Activated T-helper 1 cell treated with anti-CD3 and anti-CD28 coated beads, Interleukin-2, amount 50 U/mL, for 16 hours (primary cell): Measurements from ENCODE around the gene SIN3A.
"Not testable (repeated sequence)": the region's sequence is repeated elsewhere in the genome, so short reads cannot be mapped to it uniquely, and the experiment has no call there.

ENCODE experiments used
- DNase-seq, 2 donors: peaks; one replicate each; pipeline ENCODE4 v3.0.0-alpha.2; 2020; ENCODE audit warnings: low read depth in 1 of 2, low spot score in 1 of 2

Gene SIN3A

DNA sequence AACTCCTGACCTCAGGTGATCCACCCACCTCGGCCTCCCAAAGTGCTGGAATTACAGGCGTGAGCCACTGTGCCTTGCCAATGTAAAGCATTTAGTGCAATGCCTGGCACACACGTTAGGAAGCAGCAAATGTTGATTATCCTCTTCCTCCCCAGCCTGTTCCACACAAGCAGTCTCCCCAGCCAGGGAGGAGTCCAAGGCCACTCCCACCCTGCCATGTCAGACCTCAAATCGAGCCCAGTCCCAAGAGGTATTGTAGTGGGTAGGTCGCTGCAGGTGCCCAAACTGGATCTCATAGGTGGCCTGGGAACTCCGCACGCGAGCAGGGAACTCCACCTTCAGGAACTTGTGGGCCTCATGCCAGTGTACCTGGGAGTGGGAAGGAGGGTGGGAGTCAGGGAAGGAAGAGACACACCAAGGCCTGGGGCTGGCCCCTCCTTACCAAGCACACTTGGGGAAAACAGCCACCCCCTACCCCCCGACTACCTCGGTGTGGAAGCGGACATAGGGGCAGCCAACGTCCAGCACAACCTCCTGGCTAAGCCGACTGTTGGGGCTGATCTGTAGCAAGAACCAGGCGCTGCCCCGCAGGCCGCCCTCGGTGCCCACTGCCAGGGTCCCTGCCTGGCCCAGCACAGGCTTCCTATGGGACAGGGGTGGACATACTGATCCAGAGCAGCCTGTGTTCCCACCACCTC lies 93.4 kb downstream of the SIN3A start:
- DNase-seq = no peak

DNA sequence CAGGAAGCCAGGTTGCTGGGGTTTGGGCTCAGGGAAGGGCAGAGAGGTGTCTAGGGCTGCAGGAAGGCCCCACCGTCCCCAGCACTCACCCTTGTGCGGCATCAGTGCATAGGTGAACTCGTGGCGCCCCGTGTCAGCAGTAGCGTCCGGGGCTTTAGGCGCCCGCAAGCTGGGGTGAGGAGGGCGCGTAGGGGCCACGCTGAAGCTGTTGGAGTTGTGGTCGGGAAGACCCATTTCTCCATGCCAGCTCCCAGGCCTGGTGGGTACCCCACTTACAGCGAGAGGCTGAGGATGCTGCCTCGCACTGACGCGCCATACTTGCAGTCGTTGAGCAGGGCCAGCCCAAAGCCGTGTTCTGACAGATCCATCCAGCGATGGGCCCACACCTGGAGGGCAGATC lies 95.0 kb downstream of the SIN3A start:
- no peak for DNase-seq

DNA sequence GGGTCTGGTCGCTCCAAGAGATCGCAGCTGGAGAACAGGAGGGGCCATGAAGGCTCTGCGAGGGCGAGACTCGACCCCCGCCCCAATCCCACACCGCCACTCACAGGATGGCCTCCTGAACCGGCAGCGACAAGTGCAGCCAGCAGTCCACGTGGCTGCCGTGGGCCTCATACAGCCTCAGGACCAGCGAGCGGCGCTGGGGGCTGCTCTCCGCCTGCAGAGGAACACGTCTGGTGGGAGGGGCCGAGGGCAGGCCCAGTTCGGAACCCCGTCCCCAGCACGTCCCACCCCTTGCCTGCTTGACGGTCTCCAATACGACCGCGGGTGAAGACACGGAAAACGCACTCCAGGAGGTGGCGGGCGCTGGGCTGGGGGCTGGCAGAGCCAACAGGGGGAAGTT lies 95.5 kb downstream of the SIN3A start:
- DNase-seq = no peak

DNA sequence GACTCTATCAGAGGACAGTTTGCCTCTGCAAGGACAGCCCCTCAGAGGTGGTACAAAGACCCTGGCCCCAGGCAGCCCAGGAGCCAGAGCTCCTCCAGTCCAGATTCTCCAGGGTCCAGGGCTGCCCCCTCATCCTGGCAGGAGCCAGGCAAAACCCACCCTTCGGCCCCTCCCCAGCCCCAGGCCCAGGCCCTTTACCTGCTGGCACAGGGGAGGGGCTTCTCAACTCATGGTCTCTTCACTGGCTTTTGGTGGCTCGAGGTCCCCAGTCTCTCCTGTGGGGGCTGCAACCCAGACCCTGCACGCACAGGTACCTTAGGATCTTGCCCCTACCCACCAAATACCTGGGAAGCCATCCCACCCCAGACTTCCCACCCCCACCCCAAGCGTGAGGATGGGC lies 96.1 kb downstream of the SIN3A start:
- no peak for DNase-seq

DNA sequence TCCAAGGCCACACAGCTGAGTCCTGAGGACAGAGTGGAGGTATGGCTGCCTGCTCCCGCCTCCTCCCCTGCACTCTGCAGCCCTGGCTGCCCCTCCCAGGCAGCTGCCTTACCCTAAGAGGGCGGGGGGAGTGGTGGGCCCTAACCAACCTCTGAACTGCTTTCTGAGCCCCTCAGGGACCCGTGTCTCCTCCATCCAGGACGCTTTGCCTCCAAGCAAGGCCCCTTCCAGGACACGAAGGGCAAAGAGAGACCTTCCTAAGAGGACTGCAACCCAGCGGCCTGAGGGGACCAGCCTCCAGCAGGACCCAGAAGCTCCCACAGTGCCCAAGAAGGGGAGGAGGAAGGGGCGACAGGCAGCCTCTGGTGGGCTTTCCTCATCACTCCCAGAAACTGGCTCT lies 97.0 kb downstream of the SIN3A start:
- DNase-seq = no peak

DNA sequence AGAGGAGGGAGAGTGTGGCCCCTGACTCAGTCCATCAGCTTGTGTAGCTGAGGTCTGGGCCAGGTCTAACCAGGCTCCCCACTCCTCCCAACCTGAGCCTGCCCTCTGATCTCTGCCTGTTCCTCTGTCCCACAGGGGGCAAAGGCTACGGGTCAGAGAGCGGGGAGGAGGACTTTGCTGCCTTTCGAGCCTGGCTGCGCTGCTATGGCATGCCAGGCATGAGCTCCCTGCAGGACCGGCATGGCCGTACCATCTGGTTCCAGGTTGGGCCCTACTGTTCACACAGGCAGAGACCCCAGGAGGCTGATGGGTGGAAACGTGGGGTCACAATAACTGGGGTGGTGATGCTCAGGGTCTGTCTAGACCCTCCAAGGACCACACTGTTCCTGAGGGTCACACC lies 97.9 kb downstream of the SIN3A start:
- DNase-seq = no peak

DNA sequence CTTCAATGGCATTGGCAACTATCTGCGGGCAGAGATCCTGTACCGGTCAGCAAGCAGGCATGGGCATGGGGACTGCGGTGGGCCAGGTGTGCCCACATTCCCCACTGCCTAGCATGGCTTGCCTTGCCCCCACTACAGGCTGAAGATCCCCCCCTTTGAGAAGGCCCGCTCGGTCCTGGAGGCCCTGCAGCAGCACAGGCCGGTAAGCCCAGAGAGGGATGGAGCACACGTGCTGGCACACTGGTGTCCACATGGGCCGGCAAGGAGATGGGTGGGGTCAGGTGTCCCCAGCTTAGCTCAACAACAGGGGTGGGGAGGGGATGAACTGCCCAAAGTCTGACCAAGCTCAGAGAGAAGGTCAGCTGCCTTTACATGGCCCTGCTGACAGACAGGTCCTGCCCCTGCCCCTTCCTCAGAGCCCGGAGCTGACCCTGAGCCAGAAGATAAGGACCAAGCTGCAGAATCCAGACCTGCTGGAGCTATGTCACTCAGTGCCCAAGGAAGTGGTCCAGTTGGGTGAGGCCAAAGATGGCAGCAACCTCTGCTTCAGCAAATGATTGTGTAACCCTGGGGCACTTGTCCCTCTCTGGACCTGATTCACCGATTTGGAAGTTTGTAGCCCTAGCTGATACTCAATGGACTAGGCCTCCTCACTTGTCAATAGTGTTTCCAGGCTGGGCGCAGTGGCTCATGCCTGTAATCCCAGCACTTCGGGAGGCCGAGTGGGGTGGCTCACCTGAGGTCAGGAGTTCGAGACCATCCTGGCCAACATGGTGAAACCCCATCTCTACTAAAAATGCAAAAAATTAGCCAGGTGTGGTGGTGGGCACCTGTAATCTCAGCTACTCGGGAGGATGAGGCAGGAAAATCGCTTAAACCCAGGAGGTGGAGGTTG lies 99.1 kb downstream of the SIN3A start:
- DNase-seq = no peak

DNA sequence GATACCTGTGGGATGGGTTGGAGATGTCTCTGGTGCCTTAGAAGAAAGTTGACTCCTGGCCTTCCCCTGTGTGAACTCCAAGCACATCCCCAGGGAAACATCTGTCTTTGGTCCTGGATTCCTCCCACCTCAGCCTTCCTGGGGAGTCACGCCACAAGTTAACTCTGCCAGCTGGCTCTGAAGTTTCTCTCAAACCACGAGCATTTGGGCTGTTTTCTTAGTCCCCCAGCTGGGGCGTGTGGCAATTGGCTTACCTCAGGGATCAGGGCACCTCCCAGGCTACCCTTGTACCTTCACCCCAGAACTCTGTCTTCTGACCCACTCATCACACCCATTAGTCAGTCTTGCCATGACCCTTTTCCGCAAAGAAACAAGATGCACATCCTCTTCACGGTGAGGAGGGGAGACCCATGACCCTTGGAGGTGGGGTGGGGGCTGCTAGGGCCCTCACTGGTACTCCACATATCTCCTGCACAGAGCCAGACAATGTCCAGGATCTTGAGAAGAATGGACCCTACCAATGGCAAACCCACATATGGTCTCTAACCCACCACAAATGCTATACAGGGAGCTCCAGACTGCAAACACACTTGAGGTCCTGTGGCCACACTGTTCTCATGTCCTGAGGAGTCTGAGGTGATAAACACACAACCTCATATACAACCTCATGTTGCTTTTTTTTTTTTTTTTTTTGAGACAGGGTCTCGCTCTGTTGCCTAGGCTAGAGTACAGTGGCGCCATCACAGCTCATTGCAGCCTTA lies 100.7 kb downstream of the SIN3A start:
- DNase-seq = no peak

DNA sequence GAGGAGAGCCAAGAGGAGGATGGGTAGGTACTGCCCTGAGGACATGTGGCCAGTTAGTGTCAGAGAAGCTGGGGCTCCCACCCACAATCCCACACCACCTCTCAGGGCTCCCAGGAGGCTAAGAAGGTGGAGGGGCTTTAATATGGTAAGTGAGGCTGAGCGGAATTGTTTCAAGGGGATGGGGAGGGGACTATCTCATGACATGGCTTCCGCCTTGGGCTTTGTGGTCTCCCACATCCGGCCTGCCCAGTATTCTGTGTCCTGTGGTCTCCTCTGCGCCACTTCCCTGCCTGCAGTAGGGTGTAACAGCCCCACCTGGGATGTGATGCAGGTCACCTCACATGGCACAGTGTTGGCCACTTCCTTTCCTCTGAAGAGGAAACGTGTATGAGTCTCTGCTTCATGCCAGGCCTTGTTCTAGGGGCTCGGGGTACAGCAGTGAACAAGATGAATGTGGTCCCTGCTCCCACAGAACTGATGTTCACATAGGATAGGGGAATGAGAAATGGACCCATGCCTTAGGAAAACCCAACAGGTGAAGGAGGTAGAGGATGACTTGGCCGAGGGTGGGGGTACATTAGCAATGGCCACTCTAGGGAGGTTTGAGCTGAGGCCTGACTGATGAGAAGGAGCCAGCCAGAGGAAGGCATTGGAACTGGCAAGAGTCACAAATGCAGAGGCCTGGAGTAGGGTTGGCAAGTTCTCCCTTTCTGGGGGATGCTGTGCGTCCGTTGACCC lies 101.5 kb downstream of the SIN3A start:
- DNase-seq = peak; percentile 47 to 51

DNA sequence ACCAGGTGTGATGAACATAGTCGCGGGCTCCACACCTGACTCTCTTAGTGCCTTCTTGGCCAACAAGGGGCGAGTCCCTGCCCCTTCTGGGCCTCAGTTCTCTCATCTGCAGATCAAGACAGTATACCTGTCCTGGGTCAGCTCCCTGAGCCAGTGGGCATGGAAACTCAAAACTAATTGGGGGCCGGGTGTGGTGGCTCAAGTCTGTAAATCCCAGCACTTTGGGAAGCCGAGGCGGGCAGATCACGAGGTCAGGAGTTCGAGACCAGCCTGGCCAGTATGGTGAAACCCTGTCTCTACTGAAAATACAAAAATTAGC lies 102.2 kb downstream of the SIN3A start:
- DNase-seq = not testable (repeated sequence)

DNA sequence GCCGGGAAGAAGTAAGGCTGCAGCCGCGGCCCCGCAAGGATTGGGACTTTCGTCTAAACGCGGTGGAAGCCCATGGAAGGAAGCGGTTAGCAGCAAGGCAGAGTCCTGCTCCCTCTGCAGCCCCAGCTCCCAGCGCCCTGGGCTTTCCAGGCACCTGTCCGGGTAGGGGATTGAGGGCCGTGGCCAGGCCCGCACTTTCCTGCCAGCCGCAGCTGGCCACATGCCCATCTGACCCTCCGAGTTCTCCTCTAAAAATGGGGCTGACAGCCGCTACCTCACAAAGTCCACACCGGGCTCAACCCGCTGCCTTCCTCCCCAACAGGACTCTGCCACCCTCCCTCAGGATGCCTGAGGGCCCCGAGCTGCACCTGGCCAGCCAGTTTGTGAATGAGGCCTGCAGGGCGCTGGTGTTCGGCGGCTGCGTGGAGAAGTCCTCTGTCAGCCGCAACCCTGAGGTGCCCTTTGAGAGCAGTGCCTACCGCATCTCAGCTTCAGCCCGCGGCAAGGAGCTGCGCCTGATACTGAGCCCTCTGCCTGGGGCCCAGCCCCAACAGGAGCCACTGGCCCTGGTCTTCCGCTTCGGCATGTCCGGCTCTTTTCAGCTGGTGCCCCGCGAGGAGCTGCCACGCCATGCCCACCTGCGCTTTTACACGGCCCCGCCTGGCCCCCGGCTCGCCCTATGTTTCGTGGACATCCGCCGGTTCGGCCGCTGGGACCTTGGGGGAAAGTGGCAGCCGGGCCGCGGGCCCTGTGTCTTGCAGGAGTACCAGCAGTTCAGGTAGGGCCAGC lies 102.7 kb downstream of the SIN3A start:
- no peak for DNase-seq

DNA sequence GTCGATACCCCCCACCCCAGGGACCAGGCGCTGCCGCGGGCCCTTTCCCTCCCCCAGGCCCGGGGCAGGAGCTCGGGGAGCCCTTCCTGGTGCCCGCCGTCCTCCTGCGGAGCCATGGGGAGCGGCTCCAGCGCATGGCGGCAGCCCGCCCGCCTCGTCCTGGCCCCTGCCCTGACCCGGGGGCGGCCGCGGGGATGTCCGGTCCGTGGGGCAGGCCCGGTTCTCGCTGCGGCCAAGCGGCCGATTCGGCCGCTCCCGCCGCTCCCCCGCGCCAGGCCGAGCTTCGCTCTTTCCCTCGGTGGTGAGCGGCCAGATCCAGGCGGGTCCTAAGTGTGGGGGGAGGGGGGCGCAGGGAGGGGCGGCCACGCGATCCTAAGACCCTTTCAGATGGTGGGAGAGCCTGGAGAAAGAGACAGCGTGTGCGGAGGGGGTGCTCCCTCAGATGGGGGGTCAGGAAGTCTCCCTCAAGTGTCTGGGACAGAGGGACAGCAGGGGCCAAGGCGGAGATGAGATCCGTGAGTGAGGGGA lies 103.4 kb downstream of the SIN3A start:
- no peak for DNase-seq

DNA sequence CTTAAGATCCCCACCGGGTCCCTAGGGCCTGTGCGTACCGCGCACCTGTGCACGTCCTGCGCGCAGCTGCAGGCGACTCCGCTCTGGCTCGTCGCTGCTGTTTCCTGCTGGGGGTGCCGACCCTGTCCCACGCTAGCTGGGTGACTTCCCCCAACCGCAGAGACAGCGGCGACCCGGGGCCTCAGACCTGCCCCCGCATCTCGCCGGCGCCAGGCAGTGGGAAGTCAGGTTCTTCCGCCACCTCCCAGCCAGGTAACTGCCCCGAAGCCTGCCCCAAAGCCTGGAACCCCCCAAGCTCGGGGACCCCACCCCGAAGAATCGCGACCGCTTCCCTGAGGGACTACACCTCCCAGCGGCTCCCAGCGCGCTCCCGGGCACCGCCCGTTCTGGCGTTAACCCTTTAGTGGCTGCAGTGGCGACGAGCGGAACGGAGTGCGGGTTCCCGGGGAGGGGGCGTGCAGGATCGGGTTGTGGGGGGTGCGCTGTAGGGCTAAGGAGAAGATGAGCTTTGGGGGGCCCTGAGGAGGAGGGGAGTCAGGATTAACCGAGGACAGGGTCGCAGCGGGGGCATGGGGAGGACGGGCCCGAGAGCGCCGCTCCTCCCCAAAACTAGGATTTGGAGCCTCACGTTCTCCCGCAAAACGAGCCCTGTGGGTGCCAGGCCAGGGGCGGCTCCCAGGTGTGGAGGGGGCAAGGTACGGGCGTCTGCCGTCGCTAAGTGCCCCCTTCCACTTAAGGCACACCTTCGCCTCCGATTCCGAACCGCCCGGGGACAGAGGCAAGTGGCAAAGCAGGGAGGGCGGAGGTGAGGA lies 104.1 kb downstream of the SIN3A start:
- DNase-seq = peak in 1 of 2 donors; percentile 30

DNA sequence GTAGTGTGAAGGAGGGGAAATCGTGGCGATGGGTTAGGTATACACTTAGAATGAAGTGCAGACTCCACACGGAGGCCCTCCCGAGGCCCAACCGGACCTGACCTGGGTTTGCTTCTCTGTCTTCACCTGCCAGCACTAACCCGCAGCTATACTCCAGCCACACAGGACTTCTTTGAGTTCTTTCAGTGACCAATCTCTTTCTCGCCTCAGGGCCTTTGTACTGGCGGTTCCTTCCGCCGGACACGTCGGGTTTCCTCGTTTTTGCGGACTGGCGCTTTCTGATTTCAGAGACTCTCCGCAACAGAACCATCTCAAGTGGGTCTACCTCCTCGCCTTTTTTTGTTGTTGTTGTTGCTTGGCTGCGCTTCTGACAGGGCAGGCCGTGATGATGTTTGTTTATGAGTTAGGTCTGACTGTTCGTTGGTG lies 104.7 kb downstream of the SIN3A start, which contains the start of gene NEIL1:
Gene NEIL1, plus strand, starts transcription at position 244 of the 426 bp plus-strand sequence. CDS start 1,867 bp downstream, outside the sequence.
- DNase-seq = no peak

DNA sequence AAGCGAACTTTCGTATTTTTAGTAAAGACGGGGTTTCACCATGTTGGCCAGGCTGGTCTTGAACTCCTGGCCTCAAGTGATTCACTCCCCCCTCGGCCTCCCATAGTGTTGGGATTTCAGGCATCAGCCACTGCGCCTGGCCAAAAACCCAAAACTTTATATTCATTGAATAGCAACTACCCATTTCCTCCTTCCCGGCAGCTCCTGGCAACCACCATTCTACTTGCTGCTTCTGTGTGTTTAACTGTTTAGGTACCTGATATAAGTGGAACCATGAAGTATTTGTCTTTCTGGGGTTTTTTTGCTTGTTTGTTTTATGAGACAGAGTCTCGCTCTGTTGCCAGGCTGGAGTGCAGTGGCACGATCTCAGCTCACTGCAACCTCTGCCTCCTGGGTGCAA lies 107.5 kb downstream of the SIN3A start:
- DNase-seq = not testable (repeated sequence)

DNA sequence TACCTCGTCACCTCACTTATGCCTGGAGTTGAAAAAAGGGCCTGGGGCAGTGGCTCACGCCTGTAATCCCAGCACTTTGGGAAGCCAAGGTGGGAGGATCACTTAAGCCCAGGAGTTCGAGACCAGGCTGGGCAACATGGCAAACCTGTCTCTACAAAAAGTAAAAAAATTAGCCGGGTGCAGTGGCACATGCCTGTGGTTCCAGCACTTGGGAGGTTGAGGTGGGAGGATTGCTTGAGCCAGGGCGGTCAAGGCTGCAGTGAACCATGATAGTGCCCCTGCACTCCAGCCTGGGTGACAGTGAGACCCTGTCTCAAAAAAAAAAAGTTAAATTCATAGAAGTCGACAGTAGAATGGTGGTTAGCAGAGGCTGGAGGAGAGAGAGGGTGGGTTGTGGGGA lies 109.3 kb downstream of the SIN3A start:
- DNase-seq = no peak

DNA sequence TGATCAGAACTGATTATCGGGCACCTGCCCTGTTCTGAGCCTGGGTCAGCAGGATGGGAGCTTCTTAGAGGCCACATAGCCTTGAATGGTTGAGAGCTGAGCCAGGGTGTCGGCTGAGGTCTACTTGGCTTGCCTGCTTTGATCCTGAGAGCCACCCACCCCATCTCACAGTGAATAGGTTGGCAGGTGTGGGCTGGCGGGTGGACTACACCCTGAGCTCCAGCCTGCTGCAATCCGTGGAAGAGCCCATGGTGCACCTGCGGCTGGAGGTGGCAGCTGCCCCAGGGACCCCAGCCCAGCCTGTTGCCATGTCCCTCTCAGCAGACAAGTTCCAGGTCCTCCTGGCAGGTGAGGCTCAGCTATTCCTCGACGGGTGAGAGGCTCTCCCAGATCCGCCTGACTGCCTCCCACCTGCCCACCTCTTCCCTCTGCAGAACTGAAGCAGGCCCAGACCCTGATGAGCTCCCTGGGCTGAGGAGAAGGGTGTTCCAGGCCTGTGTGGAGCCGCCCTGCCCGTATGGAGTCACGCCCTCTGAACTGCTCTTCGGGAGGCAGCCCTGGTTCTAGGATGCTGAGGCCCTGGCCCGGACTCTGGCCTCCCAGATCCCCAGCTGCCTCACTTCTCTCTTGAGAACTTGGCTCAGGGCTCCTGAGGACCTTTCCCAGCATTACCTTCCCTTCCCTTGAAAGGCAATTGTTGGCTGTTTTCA lies 111.8 kb downstream of the SIN3A start:
- DNase-seq = no peak

DNA sequence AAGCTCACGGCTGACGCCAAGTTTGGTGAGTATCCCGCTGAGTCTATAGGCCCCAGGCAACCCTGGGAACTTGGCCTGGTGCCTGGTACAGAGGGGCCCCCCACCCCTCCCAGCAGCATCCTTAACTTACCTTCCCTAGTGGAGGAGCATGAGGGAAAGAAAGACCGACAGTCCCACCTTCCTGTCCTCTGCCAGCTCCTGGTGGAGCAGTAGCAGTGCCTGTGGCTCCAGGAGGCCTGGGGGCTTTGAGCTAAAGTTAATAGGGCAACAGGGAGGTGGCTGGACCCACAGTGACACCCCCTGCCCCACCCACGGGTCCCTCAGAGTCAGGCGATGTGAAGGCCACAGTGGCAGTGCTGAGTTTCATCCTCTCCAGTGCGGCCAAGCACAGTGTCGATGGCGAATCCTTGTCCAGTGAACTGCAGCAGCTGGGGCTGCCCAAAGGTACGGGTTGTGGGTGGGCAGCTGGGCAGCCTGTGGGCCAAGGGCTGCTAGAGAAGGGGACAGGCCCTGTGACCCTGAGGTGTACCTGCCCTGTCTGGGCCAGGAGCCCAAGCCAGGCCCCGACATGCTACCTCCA lies 112.7 kb downstream of the SIN3A start:
- no peak for DNase-seq
